ENCODE measurements around the gene ESRRG.

Gene ESRRG

DNA sequence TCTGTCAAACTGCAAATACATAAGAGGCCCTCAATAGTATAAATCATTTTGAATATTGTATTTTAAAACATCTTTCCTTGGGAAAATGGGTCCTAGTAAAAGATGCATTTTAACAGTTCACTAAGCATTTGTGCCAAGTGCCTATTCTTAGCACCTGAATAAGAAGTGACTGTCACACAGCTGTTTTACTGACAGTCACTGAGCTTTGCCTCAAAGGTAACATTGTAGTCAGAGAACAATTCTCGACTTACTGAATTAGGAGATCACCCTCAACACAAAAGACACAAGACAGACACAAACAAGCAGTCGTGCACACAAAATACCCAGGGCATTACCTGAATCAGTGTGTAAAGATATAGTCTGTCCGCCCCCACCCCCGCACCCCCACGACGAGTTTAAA, 408 bp downstream of the ESRRG start:
- no peaks in the 10 kb centered on the region for H3K4me1 ChIP-seq (ENCODE audit: insufficient read depth, low read length, poor library complexity, severe bottlenecking)
- H3K4me2 ChIP-seq (ENCODE audit: low read depth, low read length, poor library complexity, severe bottlenecking) = no peak overlapping the region
- no peak overlapping the region for H3K4me3 ChIP-seq (ENCODE audit: low read length, poor library complexity, severe bottlenecking)
- H3F3A ChIP-seq (ENCODE audit: low read depth) = no peaks in the 10 kb centered on the region
- no peaks in the 10 kb centered on the region for H4K20me1 ChIP-seq (ENCODE audit: insufficient read depth, low read length, poor library complexity, severe bottlenecking)
- H3K79me2 ChIP-seq (ENCODE audit: insufficient read depth, low read length) = no peaks in the 10 kb centered on the region
- H2AFZ ChIP-seq (ENCODE audit: low read length) = no peak overlapping the region
- no peaks in the 10 kb centered on the region for H3K9me3 ChIP-seq (ENCODE audit: insufficient read depth, low read depth, low read length)
- no peaks in the 10 kb centered on the region for H3K36me3 ChIP-seq (ENCODE audit: insufficient read depth, low read length)
- no peak for TF ChIP-seq EZH2phosphoT487 (IDR thresholded peaks at IDR 0.05; ENCODE audit: borderline replicate concordance)
- TF ChIP-seq, protein P1, sequence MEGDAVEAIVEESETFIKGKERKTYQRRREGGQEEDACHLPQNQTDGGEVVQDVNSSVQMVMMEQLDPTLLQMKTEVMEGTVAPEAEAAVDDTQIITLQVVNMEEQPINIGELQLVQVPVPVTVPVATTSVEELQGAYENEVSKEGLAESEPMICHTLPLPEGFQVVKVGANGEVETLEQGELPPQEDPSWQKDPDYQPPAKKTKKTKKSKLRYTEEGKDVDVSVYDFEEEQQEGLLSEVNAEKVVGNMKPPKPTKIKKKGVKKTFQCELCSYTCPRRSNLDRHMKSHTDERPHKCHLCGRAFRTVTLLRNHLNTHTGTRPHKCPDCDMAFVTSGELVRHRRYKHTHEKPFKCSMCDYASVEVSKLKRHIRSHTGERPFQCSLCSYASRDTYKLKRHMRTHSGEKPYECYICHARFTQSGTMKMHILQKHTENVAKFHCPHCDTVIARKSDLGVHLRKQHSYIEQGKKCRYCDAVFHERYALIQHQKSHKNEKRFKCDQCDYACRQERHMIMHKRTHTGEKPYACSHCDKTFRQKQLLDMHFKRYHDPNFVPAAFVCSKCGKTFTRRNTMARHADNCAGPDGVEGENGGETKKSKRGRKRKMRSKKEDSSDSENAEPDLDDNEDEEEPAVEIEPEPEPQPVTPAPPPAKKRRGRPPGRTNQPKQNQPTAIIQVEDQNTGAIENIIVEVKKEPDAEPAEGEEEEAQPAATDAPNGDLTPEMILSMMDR (conservative IDR thresholded peaks at IDR 0.05; ENCODE audit: low read length) = no peak
- H3K27me3 ChIP-seq (ENCODE audit: insufficient read depth, low read length, poor library complexity, severe bottlenecking) = no peaks in the 10 kb centered on the region
- no peaks in the 10 kb centered on the region for H3K9me2 ChIP-seq (replicated peaks; ENCODE audit: low read depth, low read length)
- H3K9ac ChIP-seq (ENCODE audit: low read depth, low read length, poor library complexity, severe bottlenecking) = no peak overlapping the region

DNA sequence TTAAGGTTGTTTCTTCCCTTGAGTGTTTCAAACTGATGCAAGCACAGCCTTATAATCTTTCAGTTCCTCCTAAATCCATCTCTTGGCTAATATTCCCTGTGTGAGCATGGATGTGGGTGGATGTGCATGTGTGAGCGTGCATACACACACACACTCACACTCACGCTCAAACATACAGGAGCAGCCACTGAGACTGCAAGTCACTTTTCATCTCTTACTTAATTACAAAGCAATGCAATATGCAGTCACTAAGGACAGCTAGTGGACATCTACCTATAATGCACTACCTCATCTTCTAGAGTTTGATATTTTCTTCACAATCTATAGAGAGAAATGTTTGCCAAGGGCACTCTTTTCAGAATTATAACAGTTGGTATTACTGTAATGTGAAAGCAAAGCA, 1.4 kb downstream of the ESRRG start:
- Histone ChIP-seq H3K9ac (ENCODE audit: low read depth, low read length, poor library complexity, severe bottlenecking) (no peak overlapping the region), H3K27me3 (ENCODE audit: insufficient read depth, low read length, poor library complexity, severe bottlenecking) (no peaks in the 10 kb centered on the region), H3K4me3 (ENCODE audit: low read length, poor library complexity, severe bottlenecking) (no peak overlapping the region), H3F3A (ENCODE audit: low read depth) (no peaks in the 10 kb centered on the region), H3K4me1 (ENCODE audit: insufficient read depth, low read length, poor library complexity, severe bottlenecking) (no peaks in the 10 kb centered on the region), H2AFZ (ENCODE audit: low read length) (no peak overlapping the region), H3K79me2 (ENCODE audit: insufficient read depth, low read length) (no peaks in the 10 kb centered on the region), H3K36me3 (ENCODE audit: insufficient read depth, low read length) (no peaks in the 10 kb centered on the region), H3K9me3 (ENCODE audit: insufficient read depth, low read depth, low read length) (no peaks in the 10 kb centered on the region), H3K9me2 (replicated peaks; ENCODE audit: low read depth, low read length) (no peaks in the 10 kb centered on the region), H3K4me2 (ENCODE audit: low read depth, low read length, poor library complexity, severe bottlenecking) (no peak overlapping the region), H4K20me1 (ENCODE audit: insufficient read depth, low read length, poor library complexity, severe bottlenecking) (no peaks in the 10 kb centered on the region)
- TF ChIP-seq EZH2phosphoT487 (IDR thresholded peaks at IDR 0.05; ENCODE audit: borderline replicate concordance) = no peak
- TF ChIP-seq, protein P1 (conservative IDR thresholded peaks at IDR 0.05; ENCODE audit: low read length) = no peak

DNA sequence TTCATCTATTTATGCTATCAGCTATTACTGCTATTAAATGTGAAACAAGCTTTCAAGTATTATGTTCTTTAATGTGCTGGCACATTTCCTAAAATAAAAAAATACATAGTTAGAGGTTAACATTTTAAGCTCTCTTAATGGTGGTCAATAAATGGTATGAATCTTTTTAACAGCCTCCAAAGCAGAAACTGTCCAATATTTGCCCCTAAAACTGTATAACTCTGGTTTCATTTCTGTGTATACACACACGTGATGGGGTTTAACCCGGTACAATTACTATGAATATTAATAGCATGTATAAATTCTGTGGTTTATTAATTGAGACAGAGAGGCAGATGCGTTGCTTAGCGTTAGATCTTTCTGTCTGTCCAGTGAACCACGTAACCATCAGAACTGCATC, 2.2 kb downstream of the ESRRG start:
- Histone ChIP-seq H3K27me3 (ENCODE audit: insufficient read depth, low read length, poor library complexity, severe bottlenecking) (no peaks in the 10 kb centered on the region), H3K9me3 (ENCODE audit: insufficient read depth, low read depth, low read length) (no peaks in the 10 kb centered on the region), H3F3A (ENCODE audit: low read depth) (no peaks in the 10 kb centered on the region), H3K79me2 (ENCODE audit: insufficient read depth, low read length) (no peaks in the 10 kb centered on the region), H3K9ac (ENCODE audit: low read depth, low read length, poor library complexity, severe bottlenecking) (no peak overlapping the region), H3K4me3 (ENCODE audit: low read length, poor library complexity, severe bottlenecking) (no peak overlapping the region), H3K36me3 (ENCODE audit: insufficient read depth, low read length) (no peaks in the 10 kb centered on the region), H3K9me2 (replicated peaks; ENCODE audit: low read depth, low read length) (no peaks in the 10 kb centered on the region), H3K4me2 (ENCODE audit: low read depth, low read length, poor library complexity, severe bottlenecking) (no peak overlapping the region), H2AFZ (ENCODE audit: low read length) (no peak overlapping the region), H4K20me1 (ENCODE audit: insufficient read depth, low read length, poor library complexity, severe bottlenecking) (no peaks in the 10 kb centered on the region), H3K4me1 (ENCODE audit: insufficient read depth, low read length, poor library complexity, severe bottlenecking) (no peaks in the 10 kb centered on the region)
- TF ChIP-seq, protein P1 (conservative IDR thresholded peaks at IDR 0.05; ENCODE audit: low read length) = no peak
- no peak for TF ChIP-seq EZH2phosphoT487 (IDR thresholded peaks at IDR 0.05; ENCODE audit: borderline replicate concordance)

Measured in Loucy (cell line).